ENCODE measurements around the gene LRRC28.

The LRRC28 gene

DNA sequence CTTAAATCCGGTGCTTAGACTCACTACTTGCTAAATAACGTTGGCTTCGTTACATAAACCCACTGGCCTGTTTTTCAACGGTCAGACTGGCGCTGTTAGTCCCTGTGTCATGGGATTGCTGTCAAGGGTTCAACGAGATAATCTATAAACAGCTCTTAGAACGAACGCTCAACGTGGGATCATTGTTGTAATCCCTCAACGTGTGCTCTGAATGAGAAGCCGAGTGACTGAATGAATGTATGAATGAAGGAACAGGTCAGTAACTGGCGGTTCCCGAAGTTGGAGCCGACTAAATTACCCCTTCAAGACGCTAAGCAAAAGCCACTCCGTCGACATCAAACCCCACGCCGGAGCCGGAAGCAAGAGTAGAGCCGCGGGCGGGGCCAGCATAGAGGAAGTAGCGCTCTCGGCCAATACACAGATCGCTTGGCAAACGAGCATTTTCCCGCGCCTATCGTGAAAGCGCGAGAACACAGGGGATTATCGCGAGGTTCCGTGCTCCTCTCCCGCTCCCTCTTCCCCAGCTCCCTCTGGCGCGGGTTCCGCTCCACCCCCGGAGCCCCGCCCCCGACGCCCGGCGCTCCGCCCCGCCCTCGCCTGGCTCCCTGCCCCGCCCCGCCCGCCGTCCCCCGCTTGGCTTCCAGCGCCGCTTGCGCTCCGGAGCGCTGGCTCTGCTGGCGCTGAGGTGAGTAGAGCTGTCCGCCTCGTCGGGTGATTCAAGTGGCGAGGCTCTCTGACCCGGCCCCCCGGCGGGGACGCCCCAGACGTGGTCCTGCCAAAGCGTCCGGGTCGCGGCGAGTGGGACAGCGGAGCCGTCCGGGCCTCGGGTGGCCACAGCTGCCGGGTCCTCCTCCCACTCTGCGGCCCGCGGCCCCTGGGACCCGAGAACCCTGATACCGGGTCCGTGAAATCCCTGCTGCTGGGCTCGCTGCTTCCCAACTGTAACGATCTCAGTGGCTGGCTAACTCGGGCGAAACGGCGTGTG is at the start of gene LRRC28:
Gene LRRC28, plus strand, starts transcription at position 625 of the 985 bp plus-strand sequence. CDS start 4,477 bp downstream, outside the sequence.
- H3K9me3 ChIP-seq (ENCODE audit: control insufficient read depth, insufficient read depth, low read length), result no peaks in the 10 kb centered on the region
- peak within 1 kb of the TSS; percentile 86 for H3K9ac ChIP-seq (ENCODE audit: low read depth, low read length)
- no peaks in the 10 kb centered on the region for H3K4me1 ChIP-seq (ENCODE audit: control insufficient read depth, insufficient read depth, low read length)
- peak within 1 kb of the TSS; percentile 88 for H3K4me3 ChIP-seq (ENCODE audit: low read depth, low read length)
- H3K27me3 ChIP-seq (ENCODE audit: control insufficient read depth, insufficient read depth, low read length), result peaks cover 6% of the 10 kb centered on the region
- no peaks in the 10 kb centered on the region for H3K36me3 ChIP-seq (ENCODE audit: control insufficient read depth, insufficient read depth, low read length)

DNA sequence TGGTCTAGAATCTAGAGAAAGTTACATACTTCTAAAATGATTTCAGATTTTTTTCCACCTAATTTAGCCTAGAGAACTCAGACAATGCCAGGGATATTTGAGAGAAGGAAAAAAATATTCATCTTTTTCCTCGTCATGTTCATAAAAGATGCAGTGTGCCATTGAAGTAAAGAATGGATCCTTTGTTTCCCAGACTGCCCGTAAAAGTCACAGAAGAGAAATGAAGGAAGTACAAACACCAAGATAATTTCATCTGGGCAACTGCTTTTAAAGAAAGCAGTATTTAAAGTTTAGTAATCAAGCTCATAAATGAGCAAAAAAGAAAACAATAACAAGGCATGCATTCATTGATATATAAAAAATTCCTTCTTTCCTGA is 49.1 kb upstream of the LRRC28 start:
- Histone ChIP-seq H3K27me3 (ENCODE audit: control insufficient read depth, insufficient read depth, low read length) (no peaks in the 10 kb centered on the region), H3K4me3 (ENCODE audit: low read depth, low read length) (no peak overlapping the region), H3K9me3 (ENCODE audit: control insufficient read depth, insufficient read depth, low read length) (no peaks in the 10 kb centered on the region), H3K9ac (ENCODE audit: low read depth, low read length) (no peak overlapping the region), H3K4me1 (ENCODE audit: control insufficient read depth, insufficient read depth, low read length) (no peaks in the 10 kb centered on the region), H3K36me3 (ENCODE audit: control insufficient read depth, insufficient read depth, low read length) (no peaks in the 10 kb centered on the region)

DNA sequence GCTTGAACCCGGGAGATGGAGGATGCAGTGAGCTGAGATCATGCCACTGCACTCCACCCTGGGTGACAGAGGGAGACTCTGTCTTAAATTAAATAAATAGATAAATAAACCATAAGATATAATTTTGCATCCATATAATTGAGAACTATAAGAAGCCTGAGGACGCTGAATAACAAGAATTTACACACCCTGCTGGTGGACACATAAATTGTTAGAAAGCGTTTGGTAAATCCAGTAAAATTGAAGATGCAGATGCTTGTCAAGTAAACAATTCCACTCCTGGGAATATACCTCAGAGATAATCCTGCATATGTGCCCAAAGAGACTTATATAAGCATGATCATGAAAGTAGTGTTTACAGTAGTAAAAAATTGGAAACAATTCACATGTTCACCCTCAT is 43.6 kb upstream of the LRRC28 start:
- Histone ChIP-seq H3K4me1 (ENCODE audit: control insufficient read depth, insufficient read depth, low read length) (no peaks in the 10 kb centered on the region), H3K9ac (ENCODE audit: low read depth, low read length) (no peak overlapping the region), H3K9me3 (ENCODE audit: control insufficient read depth, insufficient read depth, low read length) (no peaks in the 10 kb centered on the region), H3K36me3 (ENCODE audit: control insufficient read depth, insufficient read depth, low read length) (no peaks in the 10 kb centered on the region), H3K4me3 (ENCODE audit: low read depth, low read length) (no peak overlapping the region), H3K27me3 (ENCODE audit: control insufficient read depth, insufficient read depth, low read length) (no peaks in the 10 kb centered on the region)

DNA sequence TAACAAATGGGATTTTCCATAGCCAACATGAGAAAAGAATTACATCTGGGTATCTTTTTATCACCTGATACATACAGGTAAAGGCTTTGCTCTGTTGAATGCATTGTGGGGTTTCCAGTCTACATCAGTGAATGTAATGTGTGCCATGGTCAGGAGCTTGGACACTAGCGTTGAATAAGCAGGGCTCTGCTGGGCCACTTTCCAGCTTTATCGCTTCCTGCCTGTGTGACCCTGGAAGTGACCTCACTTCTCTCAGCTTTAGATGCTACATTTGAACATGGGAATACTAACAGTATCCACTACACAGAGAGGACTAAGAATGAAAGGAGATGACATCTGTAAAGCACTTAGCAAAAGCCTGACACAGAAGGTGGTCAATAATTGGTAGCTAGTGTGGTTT is 42.0 kb upstream of the LRRC28 start:
- H3K9me3 ChIP-seq (ENCODE audit: control insufficient read depth, insufficient read depth, low read length), result no peaks in the 10 kb centered on the region
- no peaks in the 10 kb centered on the region for H3K27me3 ChIP-seq (ENCODE audit: control insufficient read depth, insufficient read depth, low read length)
- no peak overlapping the region for H3K4me3 ChIP-seq (ENCODE audit: low read depth, low read length)
- no peaks in the 10 kb centered on the region for H3K4me1 ChIP-seq (ENCODE audit: control insufficient read depth, insufficient read depth, low read length)
- H3K36me3 ChIP-seq (ENCODE audit: control insufficient read depth, insufficient read depth, low read length), result no peaks in the 10 kb centered on the region
- no peak overlapping the region for H3K9ac ChIP-seq (ENCODE audit: low read depth, low read length)

DNA sequence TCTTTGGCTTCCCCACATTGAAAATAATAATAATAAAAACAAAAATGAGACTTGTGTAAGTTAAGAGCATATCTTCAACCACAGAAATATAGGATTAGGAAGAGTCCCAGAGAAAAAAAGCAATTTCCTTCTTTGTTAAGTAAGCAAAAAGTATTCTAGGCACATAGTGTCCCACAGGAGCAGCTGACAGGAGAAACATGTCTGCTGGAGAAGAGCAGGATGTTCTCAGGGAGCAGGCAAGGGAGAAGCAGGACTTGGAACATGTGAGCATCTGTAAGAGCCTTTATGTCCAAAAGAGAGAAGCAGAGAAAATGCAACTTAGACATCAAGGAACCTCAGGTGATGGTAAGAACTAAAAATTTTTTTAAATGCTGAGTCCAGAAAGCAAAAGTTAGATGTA is 40.9 kb upstream of the LRRC28 start:
- Histone ChIP-seq H3K9ac (ENCODE audit: low read depth, low read length) (no peak overlapping the region), H3K9me3 (ENCODE audit: control insufficient read depth, insufficient read depth, low read length) (no peaks in the 10 kb centered on the region), H3K27me3 (ENCODE audit: control insufficient read depth, insufficient read depth, low read length) (no peaks in the 10 kb centered on the region), H3K4me1 (ENCODE audit: control insufficient read depth, insufficient read depth, low read length) (no peaks in the 10 kb centered on the region), H3K4me3 (ENCODE audit: low read depth, low read length) (no peak overlapping the region), H3K36me3 (ENCODE audit: control insufficient read depth, insufficient read depth, low read length) (no peaks in the 10 kb centered on the region)

DNA sequence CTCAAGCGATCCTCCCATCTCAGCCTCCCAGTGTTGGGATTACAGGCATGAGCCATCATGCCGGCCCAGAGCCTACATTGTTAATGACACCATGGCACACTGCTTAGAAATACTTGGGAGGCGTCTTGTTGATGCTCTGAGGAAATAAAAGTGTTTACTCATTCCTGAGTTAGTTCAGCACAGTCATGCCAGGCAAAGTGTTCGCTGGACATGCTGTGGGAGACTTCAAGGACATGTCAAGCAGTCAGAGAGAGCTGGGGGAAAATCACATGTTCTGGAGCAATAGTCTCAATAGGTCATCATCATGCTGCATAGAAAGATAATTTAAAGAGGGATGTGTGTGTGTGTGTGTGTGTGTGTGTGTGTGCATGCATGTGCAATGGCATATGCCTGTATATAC is 39.4 kb upstream of the LRRC28 start:
- Histone ChIP-seq H3K4me3 (ENCODE audit: low read depth, low read length) (no peak overlapping the region), H3K4me1 (ENCODE audit: control insufficient read depth, insufficient read depth, low read length) (no peaks in the 10 kb centered on the region), H3K27me3 (ENCODE audit: control insufficient read depth, insufficient read depth, low read length) (no peaks in the 10 kb centered on the region), H3K36me3 (ENCODE audit: control insufficient read depth, insufficient read depth, low read length) (no peaks in the 10 kb centered on the region), H3K9me3 (ENCODE audit: control insufficient read depth, insufficient read depth, low read length) (no peaks in the 10 kb centered on the region), H3K9ac (ENCODE audit: low read depth, low read length) (no peak overlapping the region)

DNA sequence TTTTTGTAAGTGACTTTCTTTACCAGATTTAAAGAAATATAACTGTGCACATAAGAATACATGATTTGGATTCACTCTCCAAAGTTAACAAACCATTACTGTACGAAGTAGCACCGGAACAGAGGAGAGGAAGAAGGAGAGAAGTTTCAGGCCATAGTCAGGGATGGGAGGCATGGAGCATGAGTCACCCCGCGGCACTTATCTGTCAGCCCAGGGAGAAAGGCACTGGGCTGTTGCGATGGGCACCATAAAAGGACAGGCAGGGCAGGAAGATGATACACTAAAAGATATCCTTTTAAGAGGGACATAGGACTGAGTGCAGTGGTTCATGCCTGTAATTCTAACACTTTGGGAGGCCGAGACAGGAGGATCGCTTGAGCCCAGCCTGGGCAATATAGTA is 38.9 kb upstream of the LRRC28 start:
- no peaks in the 10 kb centered on the region for H3K4me1 ChIP-seq (ENCODE audit: control insufficient read depth, insufficient read depth, low read length)
- no peak overlapping the region for H3K9ac ChIP-seq (ENCODE audit: low read depth, low read length)
- H3K36me3 ChIP-seq (ENCODE audit: control insufficient read depth, insufficient read depth, low read length), result no peaks in the 10 kb centered on the region
- no peaks in the 10 kb centered on the region for H3K9me3 ChIP-seq (ENCODE audit: control insufficient read depth, insufficient read depth, low read length)
- H3K4me3 ChIP-seq (ENCODE audit: low read depth, low read length), result no peak overlapping the region
- H3K27me3 ChIP-seq (ENCODE audit: control insufficient read depth, insufficient read depth, low read length), result no peaks in the 10 kb centered on the region

DNA sequence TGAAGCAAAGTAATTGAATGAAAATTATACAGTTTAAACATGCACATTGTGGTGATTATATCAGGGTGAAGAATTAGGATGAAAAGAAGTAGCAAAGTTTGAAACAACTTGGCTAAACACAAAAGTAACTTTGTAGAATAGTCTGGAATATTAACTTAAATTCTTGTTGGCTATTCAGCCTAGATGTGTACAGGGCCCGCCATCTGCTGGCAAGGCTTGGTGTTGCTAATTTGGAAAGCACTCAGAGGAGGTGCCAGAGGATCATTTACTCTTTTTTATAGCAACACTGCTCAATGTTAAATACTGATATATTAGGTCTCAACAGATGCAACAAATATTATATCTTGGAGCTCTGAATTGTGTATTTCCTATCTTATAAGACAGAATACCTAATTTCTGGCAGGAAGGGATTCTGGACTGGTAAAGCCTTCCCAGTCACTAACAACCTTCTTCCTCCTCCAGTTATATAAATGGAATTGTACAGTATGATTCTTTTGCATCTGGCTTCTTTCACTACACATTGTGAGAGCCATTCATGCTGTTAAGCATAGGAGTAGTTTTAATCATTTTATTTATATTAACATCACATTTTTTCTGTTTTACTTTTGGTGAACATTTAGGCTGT is 38.0 kb upstream of the LRRC28 start:
- Histone ChIP-seq H3K9me3 (ENCODE audit: control insufficient read depth, insufficient read depth, low read length) (no peaks in the 10 kb centered on the region), H3K36me3 (ENCODE audit: control insufficient read depth, insufficient read depth, low read length) (no peaks in the 10 kb centered on the region), H3K27me3 (ENCODE audit: control insufficient read depth, insufficient read depth, low read length) (no peaks in the 10 kb centered on the region), H3K4me1 (ENCODE audit: control insufficient read depth, insufficient read depth, low read length) (no peaks in the 10 kb centered on the region), H3K4me3 (ENCODE audit: low read depth, low read length) (no peak overlapping the region), H3K9ac (ENCODE audit: low read depth, low read length) (no peak overlapping the region)

DNA sequence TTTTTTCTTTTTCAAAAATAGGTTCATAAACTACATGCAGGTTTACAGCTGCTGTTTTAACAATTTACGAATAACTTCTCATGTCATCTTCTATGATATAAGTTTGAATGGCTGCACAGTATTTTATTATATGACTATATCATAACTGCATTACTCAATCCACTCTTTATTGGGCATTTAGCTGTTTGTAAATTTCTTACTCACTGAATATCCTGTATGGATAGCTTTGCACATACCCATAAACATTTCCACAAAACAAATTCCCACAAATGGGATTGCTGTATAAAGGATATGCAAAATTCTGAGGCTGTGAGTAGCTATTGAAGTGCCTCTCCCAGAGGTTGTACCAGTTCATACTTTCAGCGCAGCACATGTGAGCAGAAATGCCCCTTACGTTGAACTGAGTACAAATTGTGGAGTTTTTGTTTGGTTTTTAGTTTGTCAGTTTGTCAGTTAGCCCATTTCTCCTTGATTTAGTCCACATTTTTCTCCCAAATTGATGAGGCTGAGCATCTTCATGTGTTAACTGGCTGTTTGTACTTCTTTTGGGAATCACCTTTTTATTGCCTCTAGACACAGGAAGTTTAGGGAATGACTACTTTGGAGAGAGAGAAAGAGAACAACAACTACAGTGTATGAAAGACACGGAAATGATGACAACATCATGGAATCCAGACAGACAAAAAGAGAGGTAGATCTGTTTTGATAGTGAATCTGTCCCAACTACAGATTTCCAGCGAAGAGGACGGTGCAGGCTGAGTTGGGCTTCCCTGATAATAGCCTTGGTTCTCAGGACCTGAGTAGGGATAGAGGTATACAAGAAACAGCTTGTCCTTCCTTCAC is 26.7 kb upstream of the LRRC28 start:
- Histone ChIP-seq H3K27me3 (ENCODE audit: control insufficient read depth, insufficient read depth, low read length) (no peaks in the 10 kb centered on the region), H3K9ac (ENCODE audit: low read depth, low read length) (no peak overlapping the region), H3K9me3 (ENCODE audit: control insufficient read depth, insufficient read depth, low read length) (no peaks in the 10 kb centered on the region), H3K36me3 (ENCODE audit: control insufficient read depth, insufficient read depth, low read length) (no peaks in the 10 kb centered on the region), H3K4me3 (ENCODE audit: low read depth, low read length) (no peak overlapping the region), H3K4me1 (ENCODE audit: control insufficient read depth, insufficient read depth, low read length) (no peaks in the 10 kb centered on the region)

DNA sequence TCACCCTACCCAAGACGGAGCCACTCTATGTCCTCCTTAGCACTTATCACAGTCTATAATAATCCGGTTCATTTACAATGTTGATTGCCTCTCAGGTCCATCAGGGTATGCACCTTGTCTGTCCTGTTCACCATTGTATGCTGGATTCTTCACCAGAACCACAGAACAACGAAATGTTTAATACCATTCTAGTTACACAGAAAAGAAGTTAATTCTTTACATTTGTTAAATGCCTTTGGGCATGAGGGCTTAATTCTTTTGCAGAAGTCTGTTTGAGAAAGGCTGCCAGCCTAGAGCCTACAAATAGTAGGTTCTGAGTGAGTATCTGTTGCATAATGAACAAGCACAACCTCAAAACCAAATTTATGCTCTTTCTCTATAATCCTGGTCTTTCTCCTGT is 24.5 kb upstream of the LRRC28 start:
- Histone ChIP-seq H3K4me1 (ENCODE audit: control insufficient read depth, insufficient read depth, low read length) (no peaks in the 10 kb centered on the region), H3K27me3 (ENCODE audit: control insufficient read depth, insufficient read depth, low read length) (no peaks in the 10 kb centered on the region), H3K9me3 (ENCODE audit: control insufficient read depth, insufficient read depth, low read length) (no peaks in the 10 kb centered on the region), H3K4me3 (ENCODE audit: low read depth, low read length) (no peak overlapping the region), H3K9ac (ENCODE audit: low read depth, low read length) (no peak overlapping the region), H3K36me3 (ENCODE audit: control insufficient read depth, insufficient read depth, low read length) (no peaks in the 10 kb centered on the region)

DNA sequence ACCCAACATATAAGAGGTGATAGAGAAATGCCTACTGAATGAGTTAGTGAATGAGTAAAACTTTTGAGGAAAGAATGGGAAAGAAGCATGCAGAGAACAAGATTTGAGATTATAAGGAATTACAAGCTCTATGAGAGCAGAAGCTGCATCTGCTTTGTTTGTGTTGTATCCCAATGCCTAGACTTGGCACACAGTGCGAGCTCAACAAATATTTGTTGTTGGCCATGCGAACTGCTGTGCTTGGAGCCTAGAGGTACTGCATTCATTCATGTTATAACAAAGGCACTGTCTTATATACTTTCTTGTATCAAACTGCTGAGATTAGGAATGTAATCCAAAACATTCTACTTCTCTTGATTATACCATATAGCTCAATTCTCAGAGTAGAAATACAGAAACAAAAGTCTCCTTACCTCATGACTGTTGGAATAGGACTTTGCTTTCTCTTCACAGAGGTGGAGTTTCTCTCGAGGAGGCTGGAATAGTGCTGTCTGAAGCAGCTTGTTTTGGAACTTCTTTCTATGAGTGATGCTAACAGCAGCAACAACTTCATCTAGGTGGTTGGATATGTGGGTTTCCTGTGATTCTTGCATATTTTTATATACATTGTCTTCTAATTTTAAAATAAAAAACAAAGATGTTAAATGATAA is 23.0 kb upstream of the LRRC28 start:
- no peaks in the 10 kb centered on the region for H3K27me3 ChIP-seq (ENCODE audit: control insufficient read depth, insufficient read depth, low read length)
- no peaks in the 10 kb centered on the region for H3K4me1 ChIP-seq (ENCODE audit: control insufficient read depth, insufficient read depth, low read length)
- H3K4me3 ChIP-seq (ENCODE audit: low read depth, low read length), result no peak overlapping the region
- H3K9ac ChIP-seq (ENCODE audit: low read depth, low read length), result no peak overlapping the region
- H3K9me3 ChIP-seq (ENCODE audit: control insufficient read depth, insufficient read depth, low read length), result no peaks in the 10 kb centered on the region
- no peaks in the 10 kb centered on the region for H3K36me3 ChIP-seq (ENCODE audit: control insufficient read depth, insufficient read depth, low read length)

Measured in iPS-15b (cell line).